Liver (tissue), 3 donors: Measurements from ENCODE around the gene FBXO24.

Experiments
- EGR1 ChIP-seq, 2 donors: IDR thresholded peaks; 2 replicates each; pipeline ENCODE4 v1.6.1; 2016 to 2018; ENCODE audit warnings: antibody characterized with exemption in 2 of 2, low read depth in 2 of 2
- TF ChIP-seq, protein P1 (sequence below): IDR thresholded peaks from 2 replicates; pipeline ENCODE4 v1.6.1; 2016; ENCODE audit warnings: antibody characterized with exemption
- TF ChIP-seq, protein P2 (sequence below): fragments of 150-350 bp; IDR thresholded peaks from 2 replicates; pipeline ENCODE4 v1.5.1; 2017; ENCODE audit warnings: improper control_type of control experiment, low read depth, low read length; ENCODE audit not compliant: missing input control
- donor health status: healthy.
- donor health status: healthy.

DNA sequence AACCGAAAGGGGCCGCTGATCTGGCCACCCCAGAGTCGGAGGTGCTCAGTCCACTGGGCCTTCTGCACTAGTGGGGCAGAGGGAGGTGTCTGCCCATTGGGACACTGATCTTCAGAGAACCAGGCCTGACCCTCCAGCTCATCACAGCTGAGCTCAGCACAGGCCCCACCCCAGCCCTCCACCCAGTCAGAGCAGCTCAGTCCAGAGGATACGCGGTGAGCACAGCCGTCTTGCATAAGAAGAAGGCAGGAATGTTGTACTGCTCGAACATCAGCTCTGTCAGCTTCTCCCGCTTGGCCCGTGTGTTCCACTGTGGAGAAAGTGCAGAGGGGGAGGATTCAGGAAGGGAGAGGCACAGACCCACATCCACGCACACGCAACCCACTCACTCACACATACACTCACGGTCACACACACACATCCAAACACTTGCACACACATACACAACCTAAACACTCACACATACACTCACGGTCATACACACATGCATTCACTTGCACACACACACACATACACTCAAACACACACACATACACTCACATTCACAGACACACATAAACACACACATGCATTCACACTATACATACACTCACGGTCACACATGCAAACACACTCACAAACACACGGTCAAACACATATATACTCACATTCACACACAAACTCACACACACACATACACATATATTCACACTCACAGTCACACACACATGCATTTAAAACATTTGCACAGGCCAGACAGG, 63.9 kb downstream of the FBXO24 start:
- no peak for TF ChIP-seq EGR1 (IDR thresholded peaks at IDR 0.05; ENCODE audit: low read depth in 2 of 2)
- TF ChIP-seq, protein P1, sequence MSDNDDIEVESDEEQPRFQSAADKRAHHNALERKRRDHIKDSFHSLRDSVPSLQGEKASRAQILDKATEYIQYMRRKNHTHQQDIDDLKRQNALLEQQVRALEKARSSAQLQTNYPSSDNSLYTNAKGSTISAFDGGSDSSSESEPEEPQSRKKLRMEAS: no peak
- TF ChIP-seq, protein P2, sequence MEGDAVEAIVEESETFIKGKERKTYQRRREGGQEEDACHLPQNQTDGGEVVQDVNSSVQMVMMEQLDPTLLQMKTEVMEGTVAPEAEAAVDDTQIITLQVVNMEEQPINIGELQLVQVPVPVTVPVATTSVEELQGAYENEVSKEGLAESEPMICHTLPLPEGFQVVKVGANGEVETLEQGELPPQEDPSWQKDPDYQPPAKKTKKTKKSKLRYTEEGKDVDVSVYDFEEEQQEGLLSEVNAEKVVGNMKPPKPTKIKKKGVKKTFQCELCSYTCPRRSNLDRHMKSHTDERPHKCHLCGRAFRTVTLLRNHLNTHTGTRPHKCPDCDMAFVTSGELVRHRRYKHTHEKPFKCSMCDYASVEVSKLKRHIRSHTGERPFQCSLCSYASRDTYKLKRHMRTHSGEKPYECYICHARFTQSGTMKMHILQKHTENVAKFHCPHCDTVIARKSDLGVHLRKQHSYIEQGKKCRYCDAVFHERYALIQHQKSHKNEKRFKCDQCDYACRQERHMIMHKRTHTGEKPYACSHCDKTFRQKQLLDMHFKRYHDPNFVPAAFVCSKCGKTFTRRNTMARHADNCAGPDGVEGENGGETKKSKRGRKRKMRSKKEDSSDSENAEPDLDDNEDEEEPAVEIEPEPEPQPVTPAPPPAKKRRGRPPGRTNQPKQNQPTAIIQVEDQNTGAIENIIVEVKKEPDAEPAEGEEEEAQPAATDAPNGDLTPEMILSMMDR: no peak
